Stimulated activated CD8-positive, alpha-beta memory T cell treated with anti-CD3 and anti-CD28 coated beads, Interleukin-4, amount 100 ng/mL, for 1 hour (primary cell): Measurements from ENCODE around the gene SFTPA1.
"Not testable (repeated sequence)": the region's sequence is repeated elsewhere in the genome, so short reads cannot be mapped to it uniquely, and the experiment has no call there.

Experiments used
- DNase-seq, 2 donors: peaks; one replicate each; pipeline ENCODE4 v3.0.0-alpha.2; 2020; ENCODE audit warnings: low read depth in 2 of 2, low spot score in 1 of 2

Gene SFTPA1

DNA sequence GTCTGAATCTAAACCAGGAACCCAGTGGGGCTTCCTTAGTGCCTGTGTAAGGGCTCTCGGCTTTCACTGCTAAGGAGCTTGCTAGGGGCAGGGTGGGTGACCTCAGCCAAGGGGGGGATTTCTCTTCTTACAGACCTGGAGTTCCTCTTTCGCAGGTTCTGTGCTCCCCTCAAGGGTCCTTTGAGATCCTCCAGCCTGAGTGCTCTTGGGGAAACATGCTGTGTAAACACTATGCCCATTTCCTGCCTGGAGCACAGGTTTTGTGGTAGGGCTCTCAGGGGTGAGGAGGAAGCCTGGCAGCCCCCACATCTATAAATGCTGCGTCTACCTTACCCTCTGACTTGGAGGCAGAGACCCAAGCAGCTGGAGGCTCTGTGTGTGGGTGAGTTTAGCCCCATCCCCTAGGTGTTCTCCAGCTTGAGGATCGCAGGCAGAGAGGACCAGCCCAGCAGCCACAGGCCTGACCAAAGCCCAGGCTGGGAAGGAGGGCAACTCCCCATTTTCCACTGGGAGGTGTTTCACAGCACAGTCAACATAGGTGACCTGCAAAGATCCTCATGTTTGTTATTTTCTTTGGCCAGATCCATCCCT lies at the start of gene SFTPA1:
Gene SFTPA1 (plus strand): TSS at position 339 of the 591 bp plus-strand sequence. CDS start 887 bp downstream, outside the sequence.
- no peak for DNase-seq

DNA sequence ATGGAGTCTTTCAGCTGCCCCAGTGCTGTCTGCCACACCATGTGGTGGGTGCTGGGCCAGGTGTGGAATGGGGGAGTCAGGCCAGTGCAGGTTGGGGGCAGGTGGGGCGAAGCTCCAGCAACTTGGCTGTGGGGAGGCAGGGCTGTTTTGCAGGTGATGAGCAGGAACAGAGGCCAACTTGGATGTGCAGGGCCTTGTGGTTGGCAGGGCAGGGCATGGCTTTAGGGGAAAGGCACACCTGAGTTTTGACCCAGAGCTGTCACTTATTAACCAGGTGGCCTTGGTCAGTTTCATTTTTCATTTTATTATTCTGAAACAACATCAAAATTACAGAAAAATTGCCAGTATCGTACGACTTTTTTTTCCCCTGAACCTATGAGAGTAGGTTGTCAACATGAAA lies 49.5 kb upstream of the SFTPA1 start:
- no peak for DNase-seq

DNA sequence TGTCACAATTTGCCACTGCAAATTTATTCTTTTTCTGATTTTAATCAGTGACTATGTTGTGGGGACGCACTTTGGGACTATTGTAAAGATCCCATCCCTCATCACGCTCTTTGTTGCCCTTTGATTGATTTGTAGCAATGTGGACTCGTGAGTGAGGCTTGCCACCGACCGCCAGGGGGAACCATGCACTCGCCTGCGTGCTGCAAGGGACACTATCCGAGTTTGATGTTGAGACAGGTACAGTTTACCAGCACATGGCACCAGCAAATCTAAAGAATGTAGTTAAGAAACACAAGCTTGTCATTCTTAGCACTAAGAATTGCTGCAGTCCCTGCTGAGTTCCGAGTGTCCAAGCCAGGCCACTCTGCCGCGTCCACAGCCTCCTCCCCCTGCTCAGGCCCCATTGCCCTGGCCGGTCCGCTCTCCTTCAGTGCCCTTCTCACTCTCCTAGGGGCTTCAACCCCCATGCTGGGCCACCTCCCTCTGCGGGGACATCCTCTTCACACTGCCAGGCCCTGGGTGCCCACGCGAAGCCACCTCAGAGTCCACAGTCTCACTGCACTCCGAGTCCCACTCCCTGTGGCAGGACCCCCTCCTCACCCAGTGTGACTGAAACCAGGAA lies 48.5 kb upstream of the SFTPA1 start:
- peak in 1 of 2 donors; percentile 11 for DNase-seq

DNA sequence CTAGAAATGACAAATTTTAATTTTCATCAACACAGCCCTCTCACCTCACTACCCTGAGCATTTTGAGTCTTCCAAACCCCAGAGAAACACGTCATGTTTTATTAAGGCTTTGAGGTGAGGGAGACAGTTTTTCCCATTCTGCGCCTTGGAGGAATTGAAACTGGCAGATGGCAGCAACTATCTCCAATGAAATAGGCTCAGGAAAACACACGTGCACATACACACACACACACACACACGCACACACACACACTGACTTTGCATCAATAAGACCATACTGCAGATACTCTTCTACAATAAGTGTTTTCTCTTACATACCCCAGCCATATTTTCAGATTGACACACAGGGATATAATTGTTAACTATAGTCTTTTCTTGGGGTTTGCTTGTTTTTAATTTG lies 47.3 kb upstream of the SFTPA1 start:
- DNase-seq, result no peak

- not testable (repeated sequence) for DNase-seq
Observed at GRCh38 chr10:79570624-79571023, 40.1 kb upstream of the SFTPA1 start.

DNA sequence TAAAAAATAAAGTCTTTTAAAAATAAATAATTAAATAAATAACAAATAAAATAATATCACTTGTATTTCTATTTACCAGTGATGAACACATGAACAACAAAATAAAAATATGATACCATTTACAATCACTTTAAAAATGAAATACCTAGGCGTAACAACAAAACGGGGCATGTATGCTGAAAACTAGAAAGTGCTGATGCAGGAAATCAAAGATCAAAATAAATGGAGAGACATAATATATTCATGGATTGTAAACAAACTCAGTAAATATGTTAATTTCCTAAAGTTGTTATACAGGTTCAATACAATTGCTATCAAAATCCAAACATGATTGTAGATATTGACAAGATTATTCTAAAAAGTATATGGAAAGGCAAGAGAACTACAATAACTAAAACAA lies 31.4 kb upstream of the SFTPA1 start:
- DNase-seq, result no peak

GRCh38 chr10:79581044-79581443 lies 29.7 kb upstream of the SFTPA1 start:
- DNase-seq, result no peak

GRCh38 chr10:79582096-79582495 lies 28.6 kb upstream of the SFTPA1 start:
- DNase-seq, result no peak

DNA sequence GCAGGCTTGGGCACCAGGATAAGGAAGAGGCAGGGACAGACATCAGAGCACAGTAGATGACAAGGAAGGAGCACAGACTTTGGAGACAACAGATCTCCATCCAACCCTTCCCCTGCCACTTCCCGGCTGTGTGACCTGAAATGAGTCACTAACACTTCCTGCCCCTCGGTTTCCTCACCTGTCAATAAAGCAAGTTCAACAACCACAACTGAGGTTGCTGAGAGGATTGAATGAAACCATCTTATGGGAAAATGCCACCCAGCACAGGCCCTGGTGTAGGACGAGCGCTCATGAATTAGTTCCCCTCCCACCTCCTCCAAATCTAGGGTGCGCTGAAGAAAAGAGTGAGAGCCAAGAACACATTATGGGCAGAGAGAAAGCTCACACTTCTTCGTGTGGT lies 27.8 kb upstream of the SFTPA1 start:
- not testable (repeated sequence) for DNase-seq

- DNase-seq, result no peak
Observed at GRCh38 chr10:79583488-79584024, 27.2 kb upstream of the SFTPA1 start.

GRCh38 chr10:79585870-79586527 lies 24.7 kb upstream of the SFTPA1 start:
- no peak for DNase-seq

GRCh38 chr10:79586933-79587332 lies 23.8 kb upstream of the SFTPA1 start:
- DNase-seq, result no peak

DNA sequence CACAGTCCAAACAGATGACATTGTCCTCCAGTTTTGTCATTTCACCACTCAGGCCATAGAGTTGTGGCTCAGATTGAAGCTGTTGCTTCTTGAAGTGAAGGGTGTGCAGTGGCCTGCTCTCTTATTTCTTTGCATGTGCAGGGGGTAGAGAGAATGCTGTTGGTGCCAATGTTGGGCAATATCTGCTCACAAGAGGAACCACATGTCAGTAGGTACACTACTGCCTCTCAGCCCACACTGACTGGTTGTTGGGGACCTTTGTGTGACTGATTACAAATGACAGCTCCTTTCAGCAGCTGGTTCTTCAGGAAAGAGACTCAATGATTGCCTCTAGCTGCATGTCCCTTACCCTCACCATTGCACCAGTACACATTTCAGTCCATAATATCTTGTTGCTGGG lies 21.9 kb upstream of the SFTPA1 start:
- DNase-seq, result no peak

GRCh38 chr10:79593377-79593776 lies 17.4 kb upstream of the SFTPA1 start:
- DNase-seq, result no peak

GRCh38 chr10:79594565-79594964 lies 16.2 kb upstream of the SFTPA1 start:
- not testable (repeated sequence) for DNase-seq

DNA sequence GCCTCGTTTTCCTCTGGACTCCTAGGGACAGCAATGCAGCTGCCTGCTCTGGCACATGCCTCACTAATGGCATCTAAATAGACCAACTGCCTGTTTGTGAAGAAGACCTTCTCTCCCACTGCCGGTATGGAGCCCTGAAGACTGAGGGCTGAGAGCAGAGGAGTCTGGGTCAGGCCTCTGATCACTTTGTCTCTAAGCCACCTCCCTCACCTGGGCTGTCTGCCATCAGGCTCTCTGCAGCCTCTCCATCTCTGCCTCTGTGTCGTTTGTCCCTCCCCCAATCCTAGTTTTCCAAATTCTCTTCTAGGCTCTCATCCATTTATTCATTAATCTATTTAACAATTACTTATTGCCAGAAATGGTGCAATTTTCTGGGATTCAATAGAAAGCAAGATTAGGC lies 15.2 kb upstream of the SFTPA1 start:
- DNase-seq, result no peak

- not testable (repeated sequence) for DNase-seq
Observed at GRCh38 chr10:79599644-79600043, 11.1 kb upstream of the SFTPA1 start.

- DNase-seq, result no peak
Observed at GRCh38 chr10:79601939-79602338, 8.8 kb upstream of the SFTPA1 start.

DNA sequence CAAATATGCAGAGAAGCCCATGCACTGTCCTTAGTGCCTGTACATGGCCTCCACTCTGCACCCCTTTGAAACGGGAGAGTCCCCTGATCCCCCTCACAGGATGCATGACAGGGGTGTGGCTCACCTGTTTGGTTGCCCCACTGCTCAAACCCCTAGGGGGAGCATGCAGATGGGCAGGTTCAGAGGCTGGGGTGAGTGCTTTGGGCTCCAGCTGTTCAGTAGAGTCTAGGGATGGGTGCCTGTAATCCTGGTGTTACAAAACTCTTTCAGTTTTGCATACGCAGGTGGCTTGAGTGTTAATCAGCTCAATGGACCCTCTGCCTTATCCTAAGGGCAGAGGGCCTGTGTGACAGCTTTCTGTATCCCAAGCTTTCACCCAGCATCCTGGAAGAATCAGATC lies 7.8 kb upstream of the SFTPA1 start:
- no peak for DNase-seq

- no peak for DNase-seq
Observed at GRCh38 chr10:79604294-79604693, 6.4 kb upstream of the SFTPA1 start.

DNA sequence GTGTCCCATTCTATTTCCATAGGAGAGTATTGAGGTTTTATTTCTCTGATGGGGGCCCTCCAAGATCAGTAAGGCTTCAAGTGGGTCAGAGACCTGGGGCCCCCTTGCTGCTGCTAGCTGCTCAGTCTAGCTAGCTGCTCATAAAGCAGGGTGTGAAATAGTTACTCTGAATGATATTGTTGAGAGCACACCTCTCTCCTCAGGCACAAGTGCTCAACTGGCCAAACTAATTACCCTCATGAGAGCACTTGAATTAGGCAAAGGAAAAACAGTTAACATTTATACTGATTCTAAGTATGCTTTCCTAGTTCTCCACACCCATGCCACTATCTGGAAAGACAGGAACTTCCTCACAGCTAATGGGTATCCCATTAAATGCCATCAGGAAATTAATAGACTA lies 5.4 kb upstream of the SFTPA1 start:
- no peak for DNase-seq
